ENCODE measurements around the gene ZBTB44.

The ZBTB44 gene

DNA sequence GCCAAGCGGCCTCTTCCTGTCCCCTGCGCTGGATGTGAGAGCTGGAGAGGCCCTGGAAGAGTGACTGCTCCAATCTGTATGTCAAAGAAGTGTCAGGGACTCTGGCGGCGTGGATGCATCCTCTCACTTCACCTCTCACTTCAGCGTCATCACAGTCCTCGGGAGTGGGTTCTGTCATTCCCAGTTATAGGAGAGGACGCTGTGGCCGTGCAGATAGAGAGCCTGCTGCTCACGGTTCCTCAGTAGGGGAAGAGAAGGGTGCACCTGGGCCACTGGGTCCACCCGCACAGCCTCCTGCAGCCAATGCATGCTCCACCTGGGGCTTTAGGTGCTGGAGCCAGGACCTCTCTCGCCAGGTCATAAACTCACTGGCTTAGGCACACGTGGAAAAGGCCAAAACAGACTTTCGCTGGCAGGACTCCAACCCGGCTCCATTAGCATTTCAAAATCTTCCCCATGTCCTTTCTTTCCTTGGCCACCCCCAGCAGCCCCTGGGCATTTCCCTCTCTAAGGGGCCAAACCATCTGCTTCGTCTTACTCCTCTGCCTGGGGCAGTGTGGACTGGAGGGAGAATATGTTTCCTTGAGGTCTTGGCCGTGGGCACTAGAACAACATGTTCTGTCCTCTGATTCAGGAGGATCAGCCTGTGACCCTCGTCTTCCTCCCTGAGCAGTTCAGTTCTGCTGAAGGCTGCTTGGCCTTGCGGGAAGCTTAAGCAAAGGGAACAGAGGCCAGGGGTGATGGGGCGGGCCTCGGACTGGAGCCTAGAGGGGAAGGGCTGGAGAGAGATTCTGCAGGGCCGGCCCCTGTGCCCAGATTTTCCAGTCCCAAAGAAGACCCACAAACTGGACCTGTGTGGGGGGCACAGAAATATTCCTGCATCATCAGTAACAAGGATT lies 97.3 kb downstream of the ZBTB44 start:
- DNase-seq (ENCODE audit: insufficient read length) (no peak), FAIRE-seq (no peak)
- TF ChIP-seq TAF1 (IDR thresholded peaks at IDR 0.05; ENCODE audit: borderline replicate concordance, low read depth, low read length) (no peak), POLR2AphosphoS5 (IDR thresholded peaks at IDR 0.05; ENCODE audit: low read depth, low read length) (no peak), POLR2A (IDR thresholded peaks at IDR 0.05; ENCODE audit: low read depth, low read length) (no peak)

DNA sequence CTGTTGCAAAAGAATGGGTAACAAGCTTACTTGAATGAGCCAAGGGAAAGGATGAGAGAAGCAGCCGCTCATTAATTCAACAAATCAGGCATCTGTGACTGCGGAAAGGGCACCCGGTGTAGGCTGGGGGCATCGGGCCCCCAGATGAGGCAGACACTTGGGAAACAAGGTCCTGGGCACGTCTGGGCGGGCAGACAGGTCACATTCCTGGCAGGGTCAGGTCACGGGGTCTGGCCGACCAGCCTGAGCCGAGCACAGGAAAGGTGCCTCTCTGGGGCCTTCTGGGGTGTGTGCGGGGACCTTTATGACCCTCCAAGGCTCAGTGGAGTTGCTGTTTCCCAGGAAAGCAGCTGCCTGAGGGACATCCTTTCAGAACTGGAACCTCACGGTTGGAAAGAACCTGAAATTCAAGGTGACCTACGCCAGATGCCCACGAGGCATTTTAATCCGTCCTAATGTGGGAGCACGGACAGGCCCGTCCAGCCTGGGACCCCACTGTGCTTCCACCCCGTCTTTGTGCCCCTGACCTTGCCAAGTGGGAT lies 98.1 kb downstream of the ZBTB44 start:
- DNase-seq (ENCODE audit: insufficient read length) (no peak), FAIRE-seq (no peak)
- TF ChIP-seq POLR2A (IDR thresholded peaks at IDR 0.05; ENCODE audit: low read depth, low read length) (no peak), POLR2AphosphoS5 (IDR thresholded peaks at IDR 0.05; ENCODE audit: low read depth, low read length) (no peak), TAF1 (IDR thresholded peaks at IDR 0.05; ENCODE audit: borderline replicate concordance, low read depth, low read length) (no peak)

DNA sequence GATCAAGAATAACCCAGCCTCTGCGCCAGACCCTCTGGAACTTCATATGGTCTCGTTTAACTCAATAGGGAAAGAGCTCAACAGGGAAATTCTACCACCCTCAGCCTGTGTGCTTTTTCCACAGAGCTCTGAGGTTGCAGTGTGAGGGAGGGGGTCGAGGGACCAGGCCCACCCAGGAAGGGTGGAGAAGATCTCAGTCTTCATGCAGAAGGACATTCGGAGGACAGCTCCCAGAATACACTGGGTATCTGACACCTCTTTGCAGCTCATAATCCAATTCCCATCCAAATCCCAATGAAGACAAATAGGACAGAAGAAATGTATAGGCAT lies 98.5 kb downstream of the ZBTB44 start:
- no peak for TF ChIP-seq POLR2AphosphoS5 (IDR thresholded peaks at IDR 0.05; ENCODE audit: low read depth, low read length)
- TF ChIP-seq TAF1 (IDR thresholded peaks at IDR 0.05; ENCODE audit: borderline replicate concordance, low read depth, low read length), result no peak
- TF ChIP-seq POLR2A (IDR thresholded peaks at IDR 0.05; ENCODE audit: low read depth, low read length), result no peak
- DNase-seq (ENCODE audit: insufficient read length) (no peak), FAIRE-seq (no peak)

- TF ChIP-seq POLR2A (IDR thresholded peaks at IDR 0.05; ENCODE audit: low read depth, low read length), result no peak
- TF ChIP-seq TAF1 (IDR thresholded peaks at IDR 0.05; ENCODE audit: borderline replicate concordance, low read depth, low read length), result no peak
- no peak for TF ChIP-seq POLR2AphosphoS5 (IDR thresholded peaks at IDR 0.05; ENCODE audit: low read depth, low read length)
- FAIRE-seq, result no peak
- DNase-seq (ENCODE audit: insufficient read length), result no peak
Observed at GRCh38 chr11:130215531-130216220, 99.0 kb downstream of the ZBTB44 start.

- TF ChIP-seq POLR2AphosphoS5 (IDR thresholded peaks at IDR 0.05; ENCODE audit: low read depth, low read length), result no peak
- TF ChIP-seq POLR2A (IDR thresholded peaks at IDR 0.05; ENCODE audit: low read depth, low read length), result no peak
- TF ChIP-seq TAF1 (IDR thresholded peaks at IDR 0.05; ENCODE audit: borderline replicate concordance, low read depth, low read length), result no peak
- DNase-seq (ENCODE audit: insufficient read length) (no peak), FAIRE-seq (no peak)
Observed at GRCh38 chr11:130214861-130215530, 99.7 kb downstream of the ZBTB44 start.

DNA sequence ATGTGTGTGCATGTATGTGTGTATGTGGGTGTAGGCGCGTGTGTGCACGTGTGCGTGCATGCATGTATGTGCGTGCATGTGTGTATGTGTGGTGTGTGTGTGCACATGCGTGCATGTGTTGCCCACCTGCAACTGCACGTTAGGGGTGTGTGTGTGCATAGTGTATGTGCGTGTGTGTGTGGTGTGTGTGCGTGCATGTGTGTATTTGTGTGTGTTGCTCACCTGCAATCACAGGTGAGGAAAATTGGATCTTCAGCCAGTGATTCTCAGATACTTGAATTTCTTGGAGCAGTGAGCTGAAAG lies 100.8 kb downstream of the ZBTB44 start:
- TF ChIP-seq POLR2A (IDR thresholded peaks at IDR 0.05; ENCODE audit: low read depth, low read length) (no peak), TAF1 (IDR thresholded peaks at IDR 0.05; ENCODE audit: borderline replicate concordance, low read depth, low read length) (no peak), POLR2AphosphoS5 (IDR thresholded peaks at IDR 0.05; ENCODE audit: low read depth, low read length) (no peak)
- DNase-seq (ENCODE audit: insufficient read length), result no peak
- FAIRE-seq, result no peak

- DNase-seq (ENCODE audit: insufficient read length) (peak; percentile 78), FAIRE-seq (peak; percentile 97)
- TF ChIP-seq POLR2A (IDR thresholded peaks at IDR 0.05; ENCODE audit: low read depth, low read length) (no peak), TAF1 (IDR thresholded peaks at IDR 0.05; ENCODE audit: borderline replicate concordance, low read depth, low read length) (no peak), POLR2AphosphoS5 (IDR thresholded peaks at IDR 0.05; ENCODE audit: low read depth, low read length) (no peak)
Observed at GRCh38 chr11:130213143-130213978, 101.4 kb downstream of the ZBTB44 start.

DNA sequence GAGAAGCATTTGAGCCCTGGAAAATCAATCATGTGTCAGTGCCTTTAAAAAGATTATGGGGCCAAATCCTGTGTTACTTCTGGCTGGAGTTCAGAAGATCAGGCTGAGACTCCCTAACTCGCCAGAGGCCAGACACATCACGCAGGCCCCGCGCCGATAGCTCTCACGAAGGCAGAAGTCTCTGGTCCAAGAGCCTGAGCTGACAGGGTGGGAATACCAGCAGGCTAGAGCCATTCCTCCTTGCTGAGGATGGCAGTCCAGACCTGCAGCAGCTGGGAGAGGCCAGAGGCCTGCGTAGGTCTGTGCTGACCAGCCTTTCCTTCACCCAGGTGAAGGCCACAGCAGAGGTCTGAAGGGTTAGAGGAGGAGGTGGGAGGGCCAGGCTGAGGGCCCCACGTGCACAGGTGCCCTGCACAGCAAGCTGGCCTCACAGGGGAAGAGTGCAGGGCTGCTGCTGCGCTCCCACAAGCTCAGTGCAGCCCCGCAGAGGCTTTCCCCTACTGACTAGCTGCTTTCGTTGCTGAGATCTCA lies 102.2 kb downstream of the ZBTB44 start:
- FAIRE-seq (no peak), DNase-seq (ENCODE audit: insufficient read length) (no peak)
- no peak for TF ChIP-seq POLR2A (IDR thresholded peaks at IDR 0.05; ENCODE audit: low read depth, low read length)
- no peak for TF ChIP-seq TAF1 (IDR thresholded peaks at IDR 0.05; ENCODE audit: borderline replicate concordance, low read depth, low read length)
- TF ChIP-seq POLR2AphosphoS5 (IDR thresholded peaks at IDR 0.05; ENCODE audit: low read depth, low read length), result no peak

GRCh38 chr11:130211781-130212401 lies 102.8 kb downstream of the ZBTB44 start:
- TF ChIP-seq POLR2AphosphoS5 (IDR thresholded peaks at IDR 0.05; ENCODE audit: low read depth, low read length), result no peak
- no peak for TF ChIP-seq TAF1 (IDR thresholded peaks at IDR 0.05; ENCODE audit: borderline replicate concordance, low read depth, low read length)
- no peak for TF ChIP-seq POLR2A (IDR thresholded peaks at IDR 0.05; ENCODE audit: low read depth, low read length)
- FAIRE-seq, result no peak
- DNase-seq (ENCODE audit: insufficient read length), result no peak

DNA sequence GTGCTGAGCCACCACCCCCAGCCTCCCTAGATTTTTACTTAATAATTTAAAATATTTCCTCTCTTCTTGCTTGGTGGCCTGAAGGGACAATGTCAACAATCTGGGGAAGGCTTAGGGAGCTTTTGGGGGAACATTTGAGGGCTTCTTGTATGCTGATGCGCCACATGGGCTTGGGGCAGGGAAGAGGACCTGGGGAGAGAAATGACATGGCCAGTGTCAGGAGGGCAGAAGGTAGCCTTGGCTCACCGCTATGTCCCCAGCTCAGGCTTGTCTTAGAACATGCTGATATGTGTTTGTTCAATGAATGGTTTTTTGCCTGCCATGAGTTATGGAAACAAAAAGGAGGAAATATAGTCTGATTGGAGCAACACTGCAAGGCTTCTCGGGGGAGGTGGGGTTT lies 103.6 kb downstream of the ZBTB44 start:
- no peak for FAIRE-seq
- TF ChIP-seq TAF1 (IDR thresholded peaks at IDR 0.05; ENCODE audit: borderline replicate concordance, low read depth, low read length) (no peak), POLR2A (IDR thresholded peaks at IDR 0.05; ENCODE audit: low read depth, low read length) (no peak), POLR2AphosphoS5 (IDR thresholded peaks at IDR 0.05; ENCODE audit: low read depth, low read length) (no peak)
- DNase-seq (ENCODE audit: insufficient read length), result no peak

Data from GM12892 (cell line).